HCT116 (cell line): Measurements from ENCODE around the gene FHIT. TPM values are rescaled to one million over a fixed set of nuclear protein-coding genes. Genes with fewer than 3 reads are reported as not detected.

Experiments
- ATAC-seq: fragments of 200-7000 bp; cut with Tn5 transposase; 2 replicates; pipeline ENCODE4 v1.9.1; 2020; ENCODE audit warnings: mild to moderate bottlenecking, moderate library complexity
- BruUV-seq: library from RNA; stranded (reverse); fragments of 400-500 nt; replicated peaks from 2 replicates; lab custom pipeline; 2021; lab: Mats Ljungman, UMichigan
- CTCF ChIA-PET: fragments of 300-600 bp; sonication (Branson Sonifier 250); formaldehyde crosslinking; loops from one replicate; lab custom pipeline; 2021; ENCODE audit warnings: antibody characterized with exemption; lab: Charles Lee
- POLR2A ChIA-PET: fragments of 300-600, 350-600 bp; sonication (Branson Sonifier 250); formaldehyde crosslinking; loops from one replicate; lab custom pipeline; 2021; ENCODE audit warnings: antibody characterized with exemption; lab: Charles Lee
- RAD21 ChIA-PET, 2 experiments: fragments of 300-600 bp; sonication (Branson Sonifier 250); formaldehyde crosslinking; loops; one replicate each; lab custom pipeline; 2023; ENCODE audit warnings: low total read pairs in 2 of 2; ENCODE audit not compliant: uncharacterized antibody in 2 of 2, unreplicated experiment in 2 of 2, low non-redundant PET in 1 of 2; lab: Charles Lee
- DNase-seq: peaks from one replicate; pipeline ENCODE4 v3.0.0-alpha.2; 2010; ENCODE audit warnings: low read depth, low spot score
- H2AFZ ChIP-seq: fragments of 200-600 bp; shearing (Covaris generic), sonication (generic); 2 replicates; pipeline ENCODE4 v1.6.1; 2017; ENCODE audit warnings: low read depth, mixed run types, mixed read lengths, antibody characterized with exemption, low read length; ENCODE audit not compliant: poor library complexity, severe bottlenecking
- H3K27ac ChIP-seq: 2 replicates; pipeline ENCODE4 v1.5.1; 2012; ENCODE audit warnings: low read depth, low read length
- H3K27me3 ChIP-seq: fragments of 200-600 bp; sonication (generic); 2 replicates; pipeline ENCODE4 v1.6.1; 2016; ENCODE audit warnings: mixed run types, low read length, mixed read lengths; ENCODE audit not compliant: insufficient read depth
- H3K36me3 ChIP-seq, 2 experiments: fragments of 200-500 bp in 1 of 2; fragments of 200-600 bp in 1 of 2; sonication (Bioruptor generic) in 1 of 2; sonication (generic) in 1 of 2; 2 replicates each; pipeline versions ENCODE4 v1.5.1 to v1.6.1; 2014 to 2016; ENCODE audit warnings: low read length in 2 of 2, inconsistent platforms in 1 of 2, mixed read lengths in 1 of 2, mixed run types in 1 of 2; ENCODE audit not compliant: insufficient read depth in 2 of 2, control insufficient read depth in 1 of 2
- H3K4me1 ChIP-seq, 2 experiments: fragments of 200-600 bp in 1 of 2; sonication (generic) in 1 of 2; 2 replicates each; pipeline versions ENCODE4 v1.5.1 to v1.6.1; 2012 to 2017; ENCODE audit warnings: low read length in 2 of 2, inconsistent platforms in 1 of 2, mild to moderate bottlenecking in 1 of 2, mixed read lengths in 1 of 2, mixed run types in 1 of 2, moderate library complexity in 1 of 2; ENCODE audit not compliant: insufficient read depth in 2 of 2, control insufficient read depth in 1 of 2
- H3K4me2 ChIP-seq: fragments of 200-600 bp; sonication (generic); 2 replicates; pipeline ENCODE4 v1.6.1; 2017; ENCODE audit warnings: mixed run types, low read length, mixed read lengths
- H3K4me3 ChIP-seq, 2 experiments: fragments of 200-600 bp in 1 of 2; sonication (generic) in 1 of 2; replicated peaks in 1 of 2; 2 replicates each; pipeline ENCODE4 v1.5.1; 2011 to 2016; ENCODE audit warnings: low read length in 2 of 2, control low read depth in 1 of 2, low read depth in 1 of 2, mild to moderate bottlenecking in 1 of 2, mixed read lengths in 1 of 2, mixed run types in 1 of 2
- H3K79me2 ChIP-seq: fragments of 200-600 bp; sonication (generic); 2 replicates; pipeline ENCODE4 v1.6.1; 2017; ENCODE audit warnings: mild to moderate bottlenecking, mixed run types, low read length, moderate library complexity, mixed read lengths; ENCODE audit not compliant: insufficient read depth
- H3K9ac ChIP-seq: fragments of 200-600 bp; sonication (generic); 2 replicates; pipeline ENCODE4 v1.6.1; 2016; ENCODE audit warnings: low read length, mixed read lengths
- H3K9me2 ChIP-seq: fragments of 200-600 bp; sonication (generic), shearing (Covaris generic); 2 replicates; pipeline ENCODE4 v1.6.1; 2017; ENCODE audit warnings: mixed run types, mild to moderate bottlenecking, moderate library complexity; ENCODE audit not compliant: insufficient read depth
- H3K9me3 ChIP-seq, 2 experiments: fragments of 200-500 bp in 1 of 2; fragments of 200-600 bp in 1 of 2; sonication (Bioruptor generic) in 1 of 2; sonication (generic) in 1 of 2; 2 replicates each; pipeline ENCODE4 v1.6.1; 2014 to 2017; ENCODE audit warnings: low read length in 2 of 2, mixed read lengths in 2 of 2, inconsistent platforms in 1 of 2, low read depth in 1 of 2, mild to moderate bottlenecking in 1 of 2, mixed run types in 1 of 2, moderate library complexity in 1 of 2; ENCODE audit not compliant: control insufficient read depth in 1 of 2, insufficient read depth in 1 of 2
- H4K20me1 ChIP-seq: fragments of 200-600 bp; sonication (generic), shearing (Covaris generic); 2 replicates; pipeline ENCODE4 v1.6.1; 2017; ENCODE audit warnings: mixed run types, mild to moderate bottlenecking, moderate library complexity; ENCODE audit not compliant: insufficient read depth
- CEBPB ChIP-seq: IDR thresholded peaks from 2 replicates; pipeline ENCODE4 v1.6.1; 2012; ENCODE audit warnings: low read depth
- ELF1 ChIP-seq: IDR thresholded peaks from 2 replicates; pipeline ENCODE4 v1.6.1; 2012; ENCODE audit warnings: low read depth, borderline replicate concordance
- EZH2 ChIP-seq: fragments of 200-600 bp; sonication (generic); IDR thresholded peaks from 2 replicates; pipeline ENCODE4 v1.6.1; 2017; ENCODE audit warnings: antibody characterized with exemption, mixed run types
- EZH2phosphoT487 ChIP-seq: fragments of 200-600 bp; IDR thresholded peaks from 2 replicates; pipeline ENCODE4 v1.6.1; 2018; ENCODE audit warnings: antibody characterized with exemption, borderline replicate concordance
- FOSL1 ChIP-seq: IDR thresholded peaks from 2 replicates; pipeline ENCODE4 v1.6.1; 2012; ENCODE audit warnings: low read depth
- JUND ChIP-seq: IDR thresholded peaks from 2 replicates; pipeline ENCODE4 v1.6.1; 2012
- POLR2A ChIP-seq: IDR thresholded peaks from 2 replicates; pipeline ENCODE4 v1.7.0; 2011; ENCODE audit warnings: borderline replicate concordance; ENCODE audit not compliant: insufficient read depth, insufficient read length; ENCODE audit errors: extremely low read depth
- POLR2AphosphoS5 ChIP-seq: IDR thresholded peaks from 2 replicates; pipeline ENCODE4 v1.6.1; 2011; ENCODE audit warnings: mild to moderate bottlenecking, low read depth, low read length, moderate library complexity
- SIN3A ChIP-seq: IDR thresholded peaks from 2 replicates; pipeline ENCODE4 v1.6.1; 2012; ENCODE audit warnings: low read depth
- SRF ChIP-seq: IDR thresholded peaks from 2 replicates; pipeline ENCODE4 v1.6.1; 2012; ENCODE audit warnings: low read depth
- ZNF274 ChIP-seq: fragments of 200-500 bp; sonication (Bioruptor generic); IDR thresholded peaks from 2 replicates; pipeline ENCODE4 v1.6.1; 2014; ENCODE audit warnings: mild to moderate bottlenecking, low read depth, low read length, inconsistent platforms
- intact Hi-C: fragments of 100-400 bp; cut with micrococcal nuclease; formaldehyde crosslinking; loops from 2 replicates; pipeline ENCODE4 v1.10.0; 2022
- total RNA-seq: library from RNA; stranded (reverse); gene quantifications from one replicate; pipeline ENCODE4 v1.2.1, GENCODE V29; 2021; ENCODE audit not compliant: unreplicated experiment
- TF ChIP-seq, protein P1 (sequence below): IDR thresholded peaks from 2 replicates; pipeline ENCODE4 v1.6.1; 2012
- TF ChIP-seq, protein P2 (sequence below): IDR thresholded peaks from 2 replicates; pipeline ENCODE4 v1.6.1; 2011; ENCODE audit warnings: mild to moderate bottlenecking, low read length, moderate library complexity; ENCODE audit not compliant: insufficient replicate concordance; ENCODE audit errors: extremely low read depth

The FHIT gene
- total RNA-seq, 1 experiment from 2014 or later = 20.1 TPM

DNA sequence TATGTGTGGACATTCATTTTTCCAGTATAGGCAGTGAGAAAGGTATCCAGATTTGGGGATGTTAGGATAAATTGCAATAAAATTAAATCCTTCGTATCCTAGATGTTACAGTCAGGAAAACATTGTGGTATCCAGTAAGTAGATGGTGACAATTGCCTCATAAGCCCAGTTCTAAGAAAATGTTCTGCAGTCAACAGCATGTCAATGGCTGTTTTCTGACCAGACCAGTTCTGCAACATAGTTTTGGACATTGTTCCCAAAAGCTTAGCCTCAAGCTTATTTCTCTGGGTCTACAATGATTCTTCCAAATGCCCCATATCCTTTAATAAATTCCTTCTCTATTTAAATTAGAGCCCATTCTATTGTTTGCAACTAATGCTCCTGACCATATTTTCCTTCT, 480.7 kb downstream of the FHIT start:
- intact Hi-C loops = no loop called here
- Histone ChIP-seq H3K9me3 (no peaks in the 10 kb centered on the region), H3K9ac (no peak overlapping the region), H3K4me1 (no peaks in the 10 kb centered on the region), H3K36me3 (no peaks in the 10 kb centered on the region), H4K20me1 (no peaks in the 10 kb centered on the region), H3K9me2 (no peaks in the 10 kb centered on the region), H3K4me2 (no peak overlapping the region), H3K27ac (no peak overlapping the region), H3K27me3 (no peaks in the 10 kb centered on the region), H2AFZ (no peak overlapping the region), H3K4me3 (no peak overlapping the region), H3K79me2 (no peaks in the 10 kb centered on the region)
- POLR2A ChIA-PET = no interaction called here
- no TSS peak for BruUV-seq
- CTCF ChIA-PET = no interaction called here
- RAD21 ChIA-PET = no interaction called here
- TF ChIP-seq, protein P1, sequence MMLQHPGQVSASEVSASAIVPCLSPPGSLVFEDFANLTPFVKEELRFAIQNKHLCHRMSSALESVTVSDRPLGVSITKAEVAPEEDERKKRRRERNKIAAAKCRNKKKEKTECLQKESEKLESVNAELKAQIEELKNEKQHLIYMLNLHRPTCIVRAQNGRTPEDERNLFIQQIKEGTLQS = no peak
- TF ChIP-seq FOSL1 (no peak), CEBPB (no peak), ZNF274 (no peak), SRF (no peak), EZH2 (no peak), POLR2A (no peak), SIN3A (no peak), ELF1 (no peak), POLR2AphosphoS5 (no peak), JUND (no peak), EZH2phosphoT487 (no peak)
- TF ChIP-seq, protein P2, sequence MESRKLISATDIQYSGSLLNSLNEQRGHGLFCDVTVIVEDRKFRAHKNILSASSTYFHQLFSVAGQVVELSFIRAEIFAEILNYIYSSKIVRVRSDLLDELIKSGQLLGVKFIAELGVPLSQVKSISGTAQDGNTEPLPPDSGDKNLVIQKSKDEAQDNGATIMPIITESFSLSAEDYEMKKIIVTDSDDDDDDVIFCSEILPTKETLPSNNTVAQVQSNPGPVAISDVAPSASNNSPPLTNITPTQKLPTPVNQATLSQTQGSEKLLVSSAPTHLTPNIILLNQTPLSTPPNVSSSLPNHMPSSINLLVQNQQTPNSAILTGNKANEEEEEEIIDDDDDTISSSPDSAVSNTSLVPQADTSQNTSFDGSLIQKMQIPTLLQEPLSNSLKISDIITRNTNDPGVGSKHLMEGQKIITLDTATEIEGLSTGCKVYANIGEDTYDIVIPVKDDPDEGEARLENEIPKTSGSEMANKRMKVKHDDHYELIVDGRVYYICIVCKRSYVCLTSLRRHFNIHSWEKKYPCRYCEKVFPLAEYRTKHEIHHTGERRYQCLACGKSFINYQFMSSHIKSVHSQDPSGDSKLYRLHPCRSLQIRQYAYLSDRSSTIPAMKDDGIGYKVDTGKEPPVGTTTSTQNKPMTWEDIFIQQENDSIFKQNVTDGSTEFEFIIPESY = no peak
- DNase-seq (no peak), ATAC-seq (no peak)
